ENCODE data around the gene D2HGDH. TPM values are rescaled to one million over a fixed set of nuclear protein-coding genes. Genes with fewer than 3 reads are reported as not detected.

Gene D2HGDH
- total RNA-seq, 1 donor from 2014 or later: 17.8 TPM

DNA sequence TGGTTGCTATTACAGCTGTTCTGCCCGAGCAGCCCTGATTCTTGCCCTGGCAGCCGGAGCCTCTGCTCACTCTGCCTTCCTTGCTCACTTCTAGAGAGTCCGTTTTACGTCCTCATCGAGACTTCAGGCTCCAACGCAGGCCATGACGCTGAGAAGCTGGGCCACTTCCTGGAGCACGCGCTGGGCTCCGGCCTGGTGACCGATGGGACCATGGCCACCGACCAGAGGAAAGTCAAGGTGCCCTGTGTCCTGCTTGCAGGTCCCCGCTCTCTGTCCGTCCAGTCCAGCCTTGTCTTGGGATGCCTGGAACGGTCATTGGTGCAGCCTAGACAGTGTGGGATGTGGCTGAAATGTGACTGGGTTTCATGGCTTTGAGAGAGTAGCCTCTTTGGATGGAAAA, 16.7 kb downstream of the D2HGDH start:
- peaks cover 25% of the 10 kb centered on the region for H3K36me3 ChIP-seq
- DNase-seq: no peak
- H3K9me3 ChIP-seq (replicated peaks): peaks cover 3% of the 10 kb centered on the region
- TF ChIP-seq, protein P1, sequence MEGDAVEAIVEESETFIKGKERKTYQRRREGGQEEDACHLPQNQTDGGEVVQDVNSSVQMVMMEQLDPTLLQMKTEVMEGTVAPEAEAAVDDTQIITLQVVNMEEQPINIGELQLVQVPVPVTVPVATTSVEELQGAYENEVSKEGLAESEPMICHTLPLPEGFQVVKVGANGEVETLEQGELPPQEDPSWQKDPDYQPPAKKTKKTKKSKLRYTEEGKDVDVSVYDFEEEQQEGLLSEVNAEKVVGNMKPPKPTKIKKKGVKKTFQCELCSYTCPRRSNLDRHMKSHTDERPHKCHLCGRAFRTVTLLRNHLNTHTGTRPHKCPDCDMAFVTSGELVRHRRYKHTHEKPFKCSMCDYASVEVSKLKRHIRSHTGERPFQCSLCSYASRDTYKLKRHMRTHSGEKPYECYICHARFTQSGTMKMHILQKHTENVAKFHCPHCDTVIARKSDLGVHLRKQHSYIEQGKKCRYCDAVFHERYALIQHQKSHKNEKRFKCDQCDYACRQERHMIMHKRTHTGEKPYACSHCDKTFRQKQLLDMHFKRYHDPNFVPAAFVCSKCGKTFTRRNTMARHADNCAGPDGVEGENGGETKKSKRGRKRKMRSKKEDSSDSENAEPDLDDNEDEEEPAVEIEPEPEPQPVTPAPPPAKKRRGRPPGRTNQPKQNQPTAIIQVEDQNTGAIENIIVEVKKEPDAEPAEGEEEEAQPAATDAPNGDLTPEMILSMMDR (IDR thresholded peaks at IDR 0.05; ENCODE audit: borderline replicate concordance): no peak
- intact Hi-C loops (cut with micrococcal nuclease): no loop called here
- H3K27ac ChIP-seq (replicated peaks): no peak overlapping the region
- no peaks in the 10 kb centered on the region for H3K27me3 ChIP-seq (ENCODE audit: low read depth)
- H3K4me3 ChIP-seq: no peak overlapping the region
- H3K4me1 ChIP-seq: peaks cover 12% of the 10 kb centered on the region

DNA sequence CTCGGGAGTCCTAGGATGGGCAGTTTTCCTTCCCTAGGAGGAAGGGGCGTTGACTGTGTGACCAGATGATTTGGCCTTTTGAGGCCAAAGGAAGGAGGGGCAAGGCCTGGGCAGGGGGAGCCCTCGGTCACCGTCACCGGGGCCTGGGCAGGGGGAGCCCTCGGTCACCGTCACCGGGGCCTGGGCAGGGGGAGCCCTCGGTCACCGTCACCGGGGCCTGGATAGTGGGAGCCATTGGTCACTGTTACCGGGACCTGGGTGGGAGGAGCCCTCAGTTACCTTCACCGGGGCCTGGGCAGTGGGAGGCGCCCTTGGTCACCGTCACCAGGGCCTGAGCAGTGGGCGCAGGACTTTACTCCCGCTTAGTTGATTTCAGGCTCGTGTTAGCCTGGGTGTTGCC, 17.3 kb downstream of the D2HGDH start:
- no peak overlapping the region for H3K27ac ChIP-seq (replicated peaks)
- peaks cover 30% of the 10 kb centered on the region for H3K36me3 ChIP-seq
- intact Hi-C loops (cut with micrococcal nuclease): no loop called here
- no peak overlapping the region for H3K4me3 ChIP-seq
- H3K4me1 ChIP-seq: peaks cover 12% of the 10 kb centered on the region
- no peaks in the 10 kb centered on the region for H3K27me3 ChIP-seq (ENCODE audit: low read depth)
- DNase-seq: no peak
- TF ChIP-seq, protein P1 (IDR thresholded peaks at IDR 0.05; ENCODE audit: borderline replicate concordance): no peak
- H3K9me3 ChIP-seq (replicated peaks): no peaks in the 10 kb centered on the region

DNA sequence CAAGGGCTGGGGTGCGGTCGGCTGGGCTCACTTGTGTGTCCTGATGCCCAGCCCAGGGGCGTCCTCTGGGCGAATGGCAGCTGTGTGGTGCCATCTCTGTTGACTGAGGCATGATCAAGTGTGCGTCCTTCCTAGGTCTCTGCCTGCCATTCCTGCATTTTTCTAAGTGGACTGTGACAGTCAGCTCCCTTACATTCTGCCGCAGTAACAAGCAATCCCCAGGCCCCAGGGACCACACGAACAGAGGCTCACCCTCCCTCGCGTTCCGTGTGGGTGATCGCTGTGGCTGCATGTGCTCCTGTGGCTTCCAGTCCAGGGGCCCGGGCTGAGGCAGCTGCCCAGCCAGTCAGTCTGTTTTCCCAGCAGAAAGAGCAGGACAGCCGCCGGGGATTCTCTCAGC, 17.8 kb downstream of the D2HGDH start:
- intact Hi-C loops (cut with micrococcal nuclease): no loop called here
- Histone ChIP-seq H3K4me3 (no peak overlapping the region), H3K9me3 (replicated peaks) (no peaks in the 10 kb centered on the region), H3K27me3 (ENCODE audit: low read depth) (no peaks in the 10 kb centered on the region), H3K4me1 (peaks cover 12% of the 10 kb centered on the region), H3K27ac (replicated peaks) (no peak overlapping the region), H3K36me3 (peaks cover 30% of the 10 kb centered on the region)
- TF ChIP-seq, protein P1 (IDR thresholded peaks at IDR 0.05; ENCODE audit: borderline replicate concordance): no peak
- no peak for DNase-seq

DNA sequence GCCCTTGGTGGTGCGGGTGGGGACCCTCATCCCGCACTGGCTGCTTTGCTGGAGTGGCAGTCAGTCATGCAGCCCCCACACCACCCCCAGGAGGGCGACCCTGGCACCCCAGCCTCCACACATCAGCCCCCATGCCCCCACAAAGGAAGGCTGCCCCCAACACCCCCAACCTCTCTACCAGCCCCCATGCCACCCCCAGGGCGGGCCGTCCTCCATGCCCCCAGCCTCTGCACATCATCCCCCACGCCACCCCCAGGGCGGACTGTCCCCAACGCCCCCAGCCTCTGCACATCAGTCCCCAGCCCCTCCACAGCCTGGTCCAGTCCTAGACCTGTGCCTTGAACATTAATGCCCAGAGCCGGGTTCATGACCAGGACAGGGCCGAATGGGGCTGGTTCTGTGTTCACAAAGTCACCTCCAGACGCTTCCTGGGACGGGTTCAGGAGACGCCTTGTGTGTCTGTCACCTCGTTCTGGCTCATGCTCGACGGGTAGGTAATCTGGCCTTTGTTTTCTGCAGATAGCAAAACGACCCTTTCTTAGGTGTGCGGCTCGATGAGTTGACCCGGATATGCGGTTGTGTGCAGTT, 18.4 kb downstream of the D2HGDH start:
- H3K27me3 ChIP-seq (ENCODE audit: low read depth): no peaks in the 10 kb centered on the region
- peaks cover 12% of the 10 kb centered on the region for H3K4me1 ChIP-seq
- no peak for DNase-seq
- TF ChIP-seq, protein P1 (IDR thresholded peaks at IDR 0.05; ENCODE audit: borderline replicate concordance): no peak
- no peak overlapping the region for H3K27ac ChIP-seq (replicated peaks)
- peaks cover 30% of the 10 kb centered on the region for H3K36me3 ChIP-seq
- no peak overlapping the region for H3K4me3 ChIP-seq
- intact Hi-C loops (cut with micrococcal nuclease): no loop called here
- no peaks in the 10 kb centered on the region for H3K9me3 ChIP-seq (replicated peaks)

DNA sequence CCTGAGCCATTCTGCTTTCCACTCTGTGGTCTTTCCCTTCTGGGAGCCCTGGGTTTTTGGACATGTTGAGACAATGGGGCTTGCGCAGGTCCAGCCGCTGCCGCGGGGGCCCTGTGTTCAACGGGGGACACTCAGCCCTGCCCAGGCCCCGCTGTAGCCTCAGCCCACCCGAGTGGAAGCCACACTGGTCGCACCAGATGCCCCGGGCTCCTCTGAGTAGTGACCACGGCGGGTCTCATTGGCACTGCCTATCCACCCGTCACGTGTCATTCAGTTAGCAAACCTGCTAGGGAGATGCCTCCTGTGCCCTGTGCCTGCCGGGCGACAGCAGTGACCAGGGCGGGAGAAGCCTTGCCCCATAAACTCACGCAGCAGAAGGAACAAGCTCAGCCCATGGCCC, 19.1 kb downstream of the D2HGDH start:
- H3K36me3 ChIP-seq: peaks cover 30% of the 10 kb centered on the region
- TF ChIP-seq, protein P1 (IDR thresholded peaks at IDR 0.05; ENCODE audit: borderline replicate concordance): no peak
- H3K9me3 ChIP-seq (replicated peaks): no peaks in the 10 kb centered on the region
- no peak overlapping the region for H3K4me3 ChIP-seq
- intact Hi-C loops (cut with micrococcal nuclease): no loop called here
- DNase-seq: no peak
- H3K4me1 ChIP-seq: peaks cover 12% of the 10 kb centered on the region
- H3K27ac ChIP-seq (replicated peaks): no peak overlapping the region
- H3K27me3 ChIP-seq (ENCODE audit: low read depth): no peaks in the 10 kb centered on the region

All from left ventricle myocardium inferior (tissue), 1 donor.